PC-9 (cell line): Measurements from ENCODE around the gene NISCH. TPM values are rescaled to one million over a fixed set of nuclear protein-coding genes. Genes with fewer than 3 reads are reported as not detected.

Experiments used
- BruUV-seq: library from RNA; stranded (reverse); fragments of 400-500 nt; replicated peaks from 2 replicates; lab custom pipeline; 2021; lab: Mats Ljungman, UMichigan
- CTCF ChIA-PET: fragments of 300-600 bp; sonication (Branson Sonifier 250); formaldehyde crosslinking; loops from one replicate; lab custom pipeline; 2022; ENCODE audit warnings: antibody characterized with exemption; lab: Charles Lee
- POLR2A ChIA-PET: fragments of 300-600 bp; sonication (Branson Sonifier 250); formaldehyde crosslinking; loops from one replicate; lab custom pipeline; 2022; ENCODE audit warnings: antibody characterized with exemption; ENCODE audit not compliant: unreplicated experiment; lab: Charles Lee
- DNase-seq, 2 experiments: peaks; one replicate each; pipeline versions ENCODE4 v3.0.0 to v3.0.0-alpha.2; 2015 to 2022; ENCODE audit warnings: mixed read lengths in 1 of 2
- H2AFZ ChIP-seq: fragments of 200-600 bp; sonication (generic); 2 replicates; pipeline ENCODE4 v1.8.1; 2017; ENCODE audit warnings: antibody characterized with exemption
- H3F3A ChIP-seq: fragments of 200-600 bp; sonication (generic); 2 replicates; pipeline ENCODE4 v1.8.1; 2017; ENCODE audit warnings: antibody characterized with exemption, mild to moderate bottlenecking, low read depth; ENCODE audit not compliant: insufficient read depth
- H3K27ac ChIP-seq: fragments of 200-600 bp; sonication (generic); 2 replicates; pipeline ENCODE4 v1.6.1; 2016; ENCODE audit warnings: mixed run types
- H3K27me3 ChIP-seq: fragments of 200-600 bp; sonication (generic); 2 replicates; pipeline ENCODE4 v1.6.1; 2016; ENCODE audit warnings: low read depth, mixed run types; ENCODE audit not compliant: insufficient read depth
- H3K36me3 ChIP-seq: fragments of 200-600 bp; sonication (generic); 2 replicates; pipeline ENCODE4 v1.6.1; 2016; ENCODE audit warnings: low read depth, mixed run types
- H3K4me1 ChIP-seq: fragments of 200-600 bp; sonication (generic); replicated peaks from 2 replicates; pipeline ENCODE4 v1.6.1; 2016; ENCODE audit warnings: mixed run types; ENCODE audit not compliant: insufficient read depth
- H3K4me2 ChIP-seq: fragments of 200-600 bp; sonication (generic); 2 replicates; pipeline ENCODE4 v1.6.1; 2017; ENCODE audit warnings: mixed run types
- H3K4me3 ChIP-seq: fragments of 200-600 bp; sonication (generic); 2 replicates; pipeline ENCODE4 v1.6.1; 2016; ENCODE audit warnings: mixed run types
- H3K79me2 ChIP-seq: fragments of 200-600 bp; sonication (generic); 2 replicates; pipeline ENCODE4 v1.6.1; 2017; ENCODE audit warnings: low read depth, mixed run types
- H3K9me2 ChIP-seq: fragments of 200-600 bp; sonication (generic); 2 replicates; pipeline ENCODE4 v1.8.1; 2017; ENCODE audit warnings: mild to moderate bottlenecking; ENCODE audit not compliant: insufficient read depth
- H3K9me3 ChIP-seq: fragments of 200-600 bp; sonication (generic); 2 replicates; pipeline ENCODE4 v1.8.1; 2016; ENCODE audit warnings: low read depth; ENCODE audit not compliant: insufficient read depth
- H4K20me1 ChIP-seq: fragments of 200-600 bp; sonication (generic); 2 replicates; pipeline ENCODE4 v1.8.1; 2017; ENCODE audit not compliant: insufficient read depth
- EZH2 ChIP-seq: fragments of 200-600 bp; sonication (generic); IDR thresholded peaks from 2 replicates; pipeline ENCODE4 v1.8.0; 2017; ENCODE audit warnings: antibody characterized with exemption, low read depth
- intact Hi-C: fragments of 100-400 bp; cut with micrococcal nuclease; formaldehyde crosslinking; loops from one replicate; pipeline ENCODE4 v1.10.0; 2022; ENCODE audit not compliant: unreplicated experiment
- total RNA-seq: library from RNA; stranded (reverse); gene quantifications from 2 replicates; pipeline ENCODE4 v1.2.3, GENCODE V29; 2021
- TF ChIP-seq, protein P1 (sequence below): fragments of 200-600 bp; sonication (generic); conservative IDR thresholded peaks from 2 replicates; pipeline ENCODE4 v1.6.1; 2017; ENCODE audit warnings: mixed run types, antibody characterized with exemption, mild to moderate bottlenecking, moderate library complexity

Gene NISCH
- total RNA-seq, 1 experiment from 2014 or later = 66.1 TPM

DNA sequence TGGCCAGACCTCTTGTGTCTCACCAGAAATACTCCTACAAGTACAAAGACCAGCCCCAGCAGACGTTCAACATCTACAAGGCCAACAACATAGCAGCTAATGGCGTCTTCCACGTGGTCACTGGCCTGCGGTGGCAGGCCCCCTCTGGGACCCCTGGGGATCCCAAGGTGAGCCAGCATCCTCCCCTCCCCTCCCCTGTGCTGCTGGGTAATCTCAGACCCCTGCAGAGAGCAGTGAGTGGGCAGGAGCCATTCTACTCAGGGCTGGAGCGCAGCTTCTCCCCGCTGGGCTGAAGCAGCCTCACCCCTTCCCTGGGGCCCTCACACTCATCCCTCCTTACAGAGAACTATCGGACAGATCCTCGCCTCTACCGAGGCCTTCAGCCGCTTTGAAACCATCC, 49.6 kb downstream of the NISCH start:
- Histone ChIP-seq H3K9me2 (no peaks in the 10 kb centered on the region), H3K27ac (no peak overlapping the region), H3K79me2 (no peaks in the 10 kb centered on the region), H3K4me1 (peaks cover 12% of the 10 kb centered on the region; the same call in 1 of the 2 replicates), H3K36me3 (no peaks in the 10 kb centered on the region), H3K9me3 (no peaks in the 10 kb centered on the region), H3K4me3 (no peak overlapping the region), H3F3A (no peaks in the 10 kb centered on the region), H4K20me1 (no peaks in the 10 kb centered on the region), H3K4me2 (no peak overlapping the region), H3K27me3 (no peaks in the 10 kb centered on the region), H2AFZ (no peak overlapping the region)
- no TSS peak for BruUV-seq
- intact Hi-C loops = no loop called here
- no peak for DNase-seq
- ChIA-PET CTCF (no interaction called here), POLR2A (no interaction called here)
- TF ChIP-seq, protein P1, sequence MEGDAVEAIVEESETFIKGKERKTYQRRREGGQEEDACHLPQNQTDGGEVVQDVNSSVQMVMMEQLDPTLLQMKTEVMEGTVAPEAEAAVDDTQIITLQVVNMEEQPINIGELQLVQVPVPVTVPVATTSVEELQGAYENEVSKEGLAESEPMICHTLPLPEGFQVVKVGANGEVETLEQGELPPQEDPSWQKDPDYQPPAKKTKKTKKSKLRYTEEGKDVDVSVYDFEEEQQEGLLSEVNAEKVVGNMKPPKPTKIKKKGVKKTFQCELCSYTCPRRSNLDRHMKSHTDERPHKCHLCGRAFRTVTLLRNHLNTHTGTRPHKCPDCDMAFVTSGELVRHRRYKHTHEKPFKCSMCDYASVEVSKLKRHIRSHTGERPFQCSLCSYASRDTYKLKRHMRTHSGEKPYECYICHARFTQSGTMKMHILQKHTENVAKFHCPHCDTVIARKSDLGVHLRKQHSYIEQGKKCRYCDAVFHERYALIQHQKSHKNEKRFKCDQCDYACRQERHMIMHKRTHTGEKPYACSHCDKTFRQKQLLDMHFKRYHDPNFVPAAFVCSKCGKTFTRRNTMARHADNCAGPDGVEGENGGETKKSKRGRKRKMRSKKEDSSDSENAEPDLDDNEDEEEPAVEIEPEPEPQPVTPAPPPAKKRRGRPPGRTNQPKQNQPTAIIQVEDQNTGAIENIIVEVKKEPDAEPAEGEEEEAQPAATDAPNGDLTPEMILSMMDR = no peak
- TF ChIP-seq EZH2 = no peak

DNA sequence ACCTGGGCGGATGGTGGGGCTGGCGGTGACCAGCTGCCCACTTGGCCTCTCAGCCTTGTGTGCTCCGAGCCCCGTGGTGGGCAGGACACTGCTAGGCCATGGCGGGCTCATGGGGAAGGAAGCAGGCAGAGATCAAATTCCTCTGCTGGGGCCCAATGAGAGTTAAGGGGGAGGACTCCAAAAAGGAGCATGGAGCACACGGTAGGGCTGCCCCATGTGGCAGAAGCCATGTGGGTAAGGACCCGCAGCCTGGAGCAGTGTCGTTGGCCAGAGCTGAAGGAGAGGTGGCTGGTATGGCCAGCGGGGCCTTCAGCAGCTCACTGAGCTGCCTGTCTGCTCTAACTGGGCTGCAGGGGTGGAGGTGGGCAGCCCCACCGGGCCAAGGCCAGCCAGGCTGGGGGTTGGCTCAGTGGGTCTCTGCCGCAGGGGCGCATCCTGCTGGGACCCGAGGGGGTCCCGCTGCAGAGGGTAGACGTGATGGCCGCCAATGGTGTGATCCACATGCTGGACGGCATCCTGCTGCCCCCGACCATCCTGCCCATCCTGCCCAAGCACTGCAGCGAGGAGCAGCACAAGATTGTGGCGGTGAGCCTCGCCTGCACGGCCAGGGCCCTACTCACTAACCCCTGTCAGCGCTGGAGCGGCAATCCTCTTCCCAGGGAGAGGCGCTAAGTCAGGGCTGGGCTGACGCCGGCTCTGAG, 51.0 kb downstream of the NISCH start:
- H3K9me2 ChIP-seq = no peaks in the 10 kb centered on the region
- no peaks in the 10 kb centered on the region for H3K27me3 ChIP-seq
- no peaks in the 10 kb centered on the region for H4K20me1 ChIP-seq
- no peak for TF ChIP-seq EZH2
- TF ChIP-seq, protein P1 = no peak
- DNase-seq = no peak
- H3F3A ChIP-seq = no peaks in the 10 kb centered on the region
- no peak overlapping the region for H3K4me3 ChIP-seq
- ChIA-PET POLR2A (no interaction called here), CTCF (no interaction called here)
- no peaks in the 10 kb centered on the region for H3K79me2 ChIP-seq
- no peak overlapping the region for H3K4me2 ChIP-seq
- intact Hi-C loops = no loop called here
- no peak overlapping the region for H3K27ac ChIP-seq
- peaks cover 12% of the 10 kb centered on the region; the same call in 1 of the 2 replicates for H3K4me1 ChIP-seq
- no TSS peak for BruUV-seq
- no peaks in the 10 kb centered on the region for H3K9me3 ChIP-seq
- H3K36me3 ChIP-seq = no peaks in the 10 kb centered on the region
- H2AFZ ChIP-seq = no peak overlapping the region

DNA sequence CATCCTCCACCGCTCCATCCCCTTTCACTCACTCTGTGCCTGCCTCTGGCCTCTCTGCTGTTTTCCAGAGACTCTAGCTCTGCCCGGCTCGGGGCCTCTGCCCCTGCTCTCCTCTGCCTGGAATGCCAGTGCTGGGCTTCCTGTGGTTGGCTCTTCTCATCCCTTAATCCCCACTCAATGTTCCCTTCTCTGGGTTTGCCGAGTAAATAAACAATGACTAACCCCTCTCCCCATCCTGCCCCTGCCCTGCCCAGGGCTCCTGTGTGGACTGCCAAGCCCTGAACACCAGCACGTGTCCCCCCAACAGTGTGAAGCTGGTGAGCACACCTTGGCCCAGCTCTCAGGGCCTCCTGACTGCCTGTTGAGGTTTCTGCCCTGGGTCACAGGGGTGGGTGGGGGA, 52.0 kb downstream of the NISCH start:
- no peak overlapping the region for H3K4me3 ChIP-seq
- ChIA-PET CTCF (no interaction called here), POLR2A (no interaction called here)
- intact Hi-C loops = no loop called here
- H3K9me3 ChIP-seq = no peaks in the 10 kb centered on the region
- no peak for TF ChIP-seq EZH2
- TF ChIP-seq, protein P1 = no peak
- H3K9me2 ChIP-seq = no peaks in the 10 kb centered on the region
- DNase-seq = peak; percentile 55 to 68
- H3K36me3 ChIP-seq = no peaks in the 10 kb centered on the region
- no peaks in the 10 kb centered on the region for H3F3A ChIP-seq
- no peak overlapping the region for H2AFZ ChIP-seq
- H3K79me2 ChIP-seq = no peaks in the 10 kb centered on the region
- H4K20me1 ChIP-seq = no peaks in the 10 kb centered on the region
- no peaks in the 10 kb centered on the region for H3K27me3 ChIP-seq
- no peak overlapping the region for H3K27ac ChIP-seq
- no TSS peak for BruUV-seq
- no peak overlapping the region for H3K4me2 ChIP-seq
- peaks cover 12% of the 10 kb centered on the region; the same call in 1 of the 2 replicates for H3K4me1 ChIP-seq
